Astrocyte (in vitro differentiated cells and primary cell): ENCODE results near the gene UPP1. TPM values are rescaled to one million over a fixed set of nuclear protein-coding genes. Genes with fewer than 3 reads are reported as not detected.

Source experiments
- DNase-seq: peaks from one replicate; pipeline ENCODE4 v3.0.0-alpha.2; 2010; ENCODE audit warnings: low read depth
- FAIRE-seq: peaks from 2 replicates; lab custom pipeline; 2011; peaks lifted over from hg19 to GRCh38; lab: Jason Lieb, UNC
- H2AFZ ChIP-seq: 2 replicates; pipeline ENCODE4 v1.6.0; 2012; ENCODE audit warnings: low read depth, low read length, inconsistent platforms
- H3K27ac ChIP-seq: 2 replicates; pipeline ENCODE4 v1.5.1; 2011; ENCODE audit warnings: low read depth, low read length, inconsistent platforms
- H3K27me3 ChIP-seq: 2 replicates; pipeline ENCODE4 v1.6.0; 2011; ENCODE audit warnings: low read length, inconsistent platforms; ENCODE audit not compliant: insufficient read depth
- H3K36me3 ChIP-seq: 2 replicates; pipeline ENCODE4 v1.5.1; 2011; ENCODE audit warnings: low read length, inconsistent platforms; ENCODE audit not compliant: insufficient read depth
- H3K4me1 ChIP-seq: 2 replicates; pipeline ENCODE4 v1.5.1; 2011; ENCODE audit warnings: low read length, inconsistent platforms; ENCODE audit not compliant: insufficient read depth
- H3K4me2 ChIP-seq: 2 replicates; pipeline ENCODE4 v1.6.0; 2012; ENCODE audit warnings: low read length, inconsistent platforms
- H3K4me3 ChIP-seq: 2 replicates; pipeline ENCODE4 v1.5.1; 2011; ENCODE audit warnings: low read depth, mild to moderate bottlenecking, low read length, inconsistent platforms; ENCODE audit not compliant: insufficient read depth
- H3K79me2 ChIP-seq: 2 replicates; pipeline ENCODE4 v1.6.0; 2012; ENCODE audit warnings: mild to moderate bottlenecking, low read length, inconsistent platforms; ENCODE audit not compliant: insufficient read depth
- H3K9ac ChIP-seq: 2 replicates; pipeline ENCODE4 v1.6.0; 2012; ENCODE audit warnings: mild to moderate bottlenecking, low read length, inconsistent platforms
- H3K9me3 ChIP-seq: 2 replicates; pipeline ENCODE4 v1.5.1; 2012; ENCODE audit warnings: low read depth, mild to moderate bottlenecking, low read length, inconsistent platforms; ENCODE audit not compliant: insufficient read depth
- H4K20me1 ChIP-seq: 2 replicates; pipeline ENCODE4 v1.6.0; 2012; ENCODE audit warnings: low read length, inconsistent platforms; ENCODE audit not compliant: insufficient read depth
- H3K27ac Mint-ChIP-seq: one replicate; pipeline ENCODE4 v1.8.0; 2021; ENCODE audit warnings: mild to moderate bottlenecking, mixed read lengths; ENCODE audit not compliant: unreplicated experiment
- H3K27me3 Mint-ChIP-seq: one replicate; pipeline ENCODE4 v1.8.0; 2021; ENCODE audit warnings: low read depth, mixed read lengths; ENCODE audit not compliant: unreplicated experiment
- H3K36me3 Mint-ChIP-seq: one replicate; pipeline ENCODE4 v1.8.0; 2021; ENCODE audit warnings: low read depth, mixed read lengths; ENCODE audit not compliant: unreplicated experiment
- H3K4me1 Mint-ChIP-seq: one replicate; pipeline ENCODE4 v1.8.0; 2021; ENCODE audit warnings: low read depth, mixed read lengths; ENCODE audit not compliant: unreplicated experiment
- H3K4me3 Mint-ChIP-seq: one replicate; pipeline ENCODE4 v1.8.0; 2021; ENCODE audit warnings: mild to moderate bottlenecking, moderate library complexity, mixed read lengths; ENCODE audit not compliant: unreplicated experiment
- H3K9me3 Mint-ChIP-seq: one replicate; pipeline ENCODE4 v1.8.0; 2021; ENCODE audit warnings: mild to moderate bottlenecking, mixed read lengths; ENCODE audit not compliant: unreplicated experiment
- EZH2 ChIP-seq: IDR thresholded peaks from 2 replicates; pipeline ENCODE4 v1.6.1; 2012; ENCODE audit warnings: mild to moderate bottlenecking, low read length, inconsistent platforms; ENCODE audit not compliant: insufficient read depth
- total RNA-seq: library from RNA; stranded (reverse); gene quantifications from 2 replicates; pipeline ENCODE4 v1.2.1, GENCODE V29; 2021
- TF ChIP-seq, protein P1 (sequence below): IDR thresholded peaks from 2 replicates; pipeline ENCODE4 v1.5.1; 2011; ENCODE audit warnings: low read depth, mild to moderate bottlenecking, inconsistent platforms, low read length, moderate library complexity; ENCODE audit not compliant: insufficient read depth

The UPP1 gene
- total RNA-seq, 1 donor from 2014 or later = 54.2 TPM

DNA sequence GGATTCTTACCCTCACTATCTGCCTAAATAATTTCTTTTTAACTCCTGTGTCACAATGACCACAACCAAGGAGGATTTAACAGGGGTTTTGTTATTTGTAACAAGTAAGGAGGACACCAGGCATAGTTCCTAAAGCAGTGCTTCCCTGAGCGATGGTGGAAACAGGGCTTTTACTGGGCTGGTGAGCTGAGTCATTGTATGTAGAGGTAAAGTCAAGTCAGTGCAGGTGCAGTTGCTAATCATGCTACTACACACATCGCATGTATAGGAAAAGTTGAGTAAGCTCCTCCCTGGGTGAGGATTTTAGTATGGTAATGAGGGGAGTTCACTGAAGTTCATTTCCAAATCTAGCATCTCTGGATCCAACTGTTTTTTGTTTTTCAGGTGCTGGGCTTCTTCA is 59.2 kb downstream of the UPP1 start:
- FAIRE-seq = no peak
- peaks cover 4% of the 10 kb centered on the region for H3K27me3 ChIP-seq
- no peaks in the 10 kb centered on the region for H3K36me3 Mint-ChIP-seq

DNA sequence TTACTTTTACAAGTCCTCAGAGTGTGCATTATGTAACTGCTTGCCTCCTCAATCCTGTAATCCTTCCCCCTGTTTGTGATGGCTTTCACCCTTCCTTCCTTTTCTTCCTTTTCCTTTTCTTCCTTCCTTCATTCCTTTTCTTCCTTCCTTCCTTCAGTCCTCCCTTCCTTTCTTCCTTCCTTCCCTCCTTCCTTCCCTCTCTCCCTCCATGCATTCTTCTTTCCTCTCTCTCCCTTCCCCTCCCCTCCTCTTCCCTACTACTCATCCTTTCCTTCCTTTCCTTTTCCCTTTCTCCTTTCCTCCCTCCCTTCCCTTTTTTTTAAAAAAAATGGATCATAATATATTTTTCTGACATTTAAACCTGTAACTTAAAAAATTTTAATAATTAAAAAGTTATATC is 60.0 kb downstream of the UPP1 start:
- no peak for FAIRE-seq
- peaks cover 4% of the 10 kb centered on the region for H3K27me3 ChIP-seq
- TF ChIP-seq, protein P1, sequence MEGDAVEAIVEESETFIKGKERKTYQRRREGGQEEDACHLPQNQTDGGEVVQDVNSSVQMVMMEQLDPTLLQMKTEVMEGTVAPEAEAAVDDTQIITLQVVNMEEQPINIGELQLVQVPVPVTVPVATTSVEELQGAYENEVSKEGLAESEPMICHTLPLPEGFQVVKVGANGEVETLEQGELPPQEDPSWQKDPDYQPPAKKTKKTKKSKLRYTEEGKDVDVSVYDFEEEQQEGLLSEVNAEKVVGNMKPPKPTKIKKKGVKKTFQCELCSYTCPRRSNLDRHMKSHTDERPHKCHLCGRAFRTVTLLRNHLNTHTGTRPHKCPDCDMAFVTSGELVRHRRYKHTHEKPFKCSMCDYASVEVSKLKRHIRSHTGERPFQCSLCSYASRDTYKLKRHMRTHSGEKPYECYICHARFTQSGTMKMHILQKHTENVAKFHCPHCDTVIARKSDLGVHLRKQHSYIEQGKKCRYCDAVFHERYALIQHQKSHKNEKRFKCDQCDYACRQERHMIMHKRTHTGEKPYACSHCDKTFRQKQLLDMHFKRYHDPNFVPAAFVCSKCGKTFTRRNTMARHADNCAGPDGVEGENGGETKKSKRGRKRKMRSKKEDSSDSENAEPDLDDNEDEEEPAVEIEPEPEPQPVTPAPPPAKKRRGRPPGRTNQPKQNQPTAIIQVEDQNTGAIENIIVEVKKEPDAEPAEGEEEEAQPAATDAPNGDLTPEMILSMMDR = no peak
- no peak for TF ChIP-seq EZH2
- no peaks in the 10 kb centered on the region for H3K79me2 ChIP-seq
- no peak overlapping the region for H3K4me3 ChIP-seq
- no peaks in the 10 kb centered on the region for H3K36me3 Mint-ChIP-seq
- no peaks in the 10 kb centered on the region for H3K36me3 ChIP-seq
- no peaks in the 10 kb centered on the region for H4K20me1 ChIP-seq
- H3K4me1 Mint-ChIP-seq = peaks cover 4% of the 10 kb centered on the region
- no peak for DNase-seq
- no peaks in the 10 kb centered on the region for H3K9me3 ChIP-seq
- H3K4me1 ChIP-seq = no peaks in the 10 kb centered on the region
- H3K27ac ChIP-seq = no peak overlapping the region
- no peak overlapping the region for H2AFZ ChIP-seq
- H3K9ac ChIP-seq = no peak overlapping the region
- no peak overlapping the region for H3K27ac Mint-ChIP-seq
- H3K9me3 Mint-ChIP-seq = no peaks in the 10 kb centered on the region
- H3K4me2 ChIP-seq = no peak overlapping the region
- no peak overlapping the region for H3K4me3 Mint-ChIP-seq
- no peaks in the 10 kb centered on the region for H3K27me3 Mint-ChIP-seq

More for the DNA sequence above, 59.2 kb downstream of the UPP1 start:
- Mint-ChIP-seq H3K4me3 (no peak overlapping the region), H3K27me3 (no peaks in the 10 kb centered on the region), H3K4me1 (peaks cover 4% of the 10 kb centered on the region), H3K9me3 (peaks cover 6% of the 10 kb centered on the region), H3K27ac (no peak overlapping the region)
- no peak for DNase-seq
- H3K79me2 ChIP-seq = no peaks in the 10 kb centered on the region
- H4K20me1 ChIP-seq = no peaks in the 10 kb centered on the region
- H3K4me3 ChIP-seq = no peak overlapping the region
- H3K9me3 ChIP-seq = no peaks in the 10 kb centered on the region
- no peak overlapping the region for H3K4me2 ChIP-seq
- H2AFZ ChIP-seq = no peak overlapping the region
- no peak overlapping the region for H3K27ac ChIP-seq
- no peak overlapping the region for H3K9ac ChIP-seq
- TF ChIP-seq, protein P1 = no peak
- no peak for TF ChIP-seq EZH2
- no peaks in the 10 kb centered on the region for H3K4me1 ChIP-seq
- H3K36me3 ChIP-seq = no peaks in the 10 kb centered on the region

DNA sequence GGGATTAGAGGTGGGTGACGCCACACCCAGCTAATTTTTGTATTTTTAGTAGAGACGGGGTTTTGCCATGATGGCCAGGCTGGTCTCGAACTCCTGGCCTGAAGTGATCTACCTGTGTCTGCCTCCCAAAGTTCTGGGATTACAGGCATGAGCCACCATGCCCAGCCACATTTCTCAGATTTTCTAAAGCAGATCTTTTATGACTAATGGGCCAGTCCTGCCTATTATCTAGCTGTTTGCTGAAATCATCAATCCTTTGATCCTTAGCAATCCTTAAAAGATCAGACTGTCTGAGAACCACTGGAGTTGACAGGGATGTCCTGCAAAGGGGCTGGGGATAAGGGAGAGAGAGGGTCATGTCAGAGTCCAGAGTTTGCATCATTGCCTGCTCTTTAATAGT is 61.0 kb downstream of the UPP1 start:
- Histone ChIP-seq H3K27ac (no peak overlapping the region), H3K9me3 (no peaks in the 10 kb centered on the region), H3K79me2 (no peaks in the 10 kb centered on the region), H3K4me3 (no peak overlapping the region), H3K27me3 (peaks cover 4% of the 10 kb centered on the region), H2AFZ (no peak overlapping the region), H4K20me1 (no peaks in the 10 kb centered on the region), H3K36me3 (no peaks in the 10 kb centered on the region), H3K9ac (no peak overlapping the region), H3K4me2 (no peak overlapping the region), H3K4me1 (no peaks in the 10 kb centered on the region)
- no peak for DNase-seq
- H3K27ac Mint-ChIP-seq = no peak overlapping the region
- H3K4me1 Mint-ChIP-seq = peaks cover 4% of the 10 kb centered on the region
- no peak for FAIRE-seq
- no peaks in the 10 kb centered on the region for H3K27me3 Mint-ChIP-seq
- no peak overlapping the region for H3K4me3 Mint-ChIP-seq
- TF ChIP-seq EZH2 = no peak
- TF ChIP-seq, protein P1 = no peak
- no peaks in the 10 kb centered on the region for H3K36me3 Mint-ChIP-seq
- no peaks in the 10 kb centered on the region for H3K9me3 Mint-ChIP-seq
